A204.1 (cell line): ENCODE measurements around the gene CBR1.

Experiments
- FAIRE-seq: peaks from 2 replicates; lab custom pipeline; 2012; peaks lifted over from hg19 to GRCh38; lab: Jason Lieb, UNC

Gene CBR1

DNA sequence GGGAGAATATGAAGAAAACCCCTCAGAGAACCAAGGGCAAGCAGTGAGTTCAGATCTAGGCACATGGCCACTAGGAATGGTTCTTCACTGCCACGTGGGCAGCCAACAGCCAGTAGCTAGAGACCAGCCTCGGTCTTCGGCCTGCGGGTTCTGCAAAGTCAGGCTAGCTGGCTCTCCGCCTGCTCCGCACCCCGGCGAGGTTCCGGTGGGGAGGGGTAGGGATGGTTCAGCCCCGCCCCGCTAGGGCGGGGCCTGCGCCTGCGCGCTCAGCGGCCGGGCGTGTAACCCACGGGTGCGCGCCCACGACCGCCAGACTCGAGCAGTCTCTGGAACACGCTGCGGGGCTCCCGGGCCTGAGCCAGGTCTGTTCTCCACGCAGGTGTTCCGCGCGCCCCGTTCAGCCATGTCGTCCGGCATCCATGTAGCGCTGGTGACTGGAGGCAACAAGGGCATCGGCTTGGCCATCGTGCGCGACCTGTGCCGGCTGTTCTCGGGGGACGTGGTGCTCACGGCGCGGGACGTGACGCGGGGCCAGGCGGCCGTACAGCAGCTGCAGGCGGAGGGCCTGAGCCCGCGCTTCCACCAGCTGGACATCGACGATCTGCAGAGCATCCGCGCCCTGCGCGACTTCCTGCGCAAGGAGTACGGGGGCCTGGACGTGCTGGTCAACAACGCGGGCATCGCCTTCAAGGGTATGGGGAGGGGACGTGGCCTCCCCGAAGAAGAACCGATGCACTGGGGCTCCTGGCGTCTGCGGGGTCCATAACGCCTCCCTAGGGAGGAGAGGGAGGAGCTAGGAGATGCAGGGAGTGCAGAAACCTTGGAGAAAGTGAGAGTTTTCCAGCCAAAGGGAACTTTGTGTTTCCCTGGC is at the start of gene CBR1:
CBR1 (plus strand) TSS at position 312 of the 871 bp plus-strand sequence; CDS start at position 404, 92 bp downstream.
- FAIRE-seq: no peak

DNA sequence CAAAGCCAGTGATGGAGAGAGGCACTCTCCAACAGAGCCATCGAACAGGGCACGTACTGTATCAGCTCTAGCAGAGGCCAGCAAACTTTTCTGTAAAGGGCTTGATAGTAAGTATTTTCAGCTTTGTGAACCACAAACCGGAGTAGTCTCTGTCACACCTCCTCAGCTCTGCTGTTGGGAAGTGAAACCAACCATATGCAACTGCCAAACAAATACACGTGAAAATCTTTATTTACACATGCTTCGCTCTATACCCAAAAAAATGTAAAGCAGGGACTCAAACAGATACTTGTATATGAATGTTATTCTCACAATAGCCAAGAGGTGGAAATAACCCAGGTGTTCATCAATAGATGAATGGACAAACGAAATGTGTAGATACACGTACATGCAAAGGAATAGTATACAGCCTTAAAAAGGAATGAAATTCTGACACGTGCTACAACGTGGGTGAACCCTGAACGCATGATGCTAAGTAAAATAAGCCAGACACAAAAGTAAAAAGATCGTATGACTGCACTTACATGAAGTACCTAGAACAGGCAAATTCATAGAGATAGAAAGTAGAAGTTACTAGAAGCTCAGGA is 48.5 kb upstream of the CBR1 start:
- FAIRE-seq: no peak

DNA sequence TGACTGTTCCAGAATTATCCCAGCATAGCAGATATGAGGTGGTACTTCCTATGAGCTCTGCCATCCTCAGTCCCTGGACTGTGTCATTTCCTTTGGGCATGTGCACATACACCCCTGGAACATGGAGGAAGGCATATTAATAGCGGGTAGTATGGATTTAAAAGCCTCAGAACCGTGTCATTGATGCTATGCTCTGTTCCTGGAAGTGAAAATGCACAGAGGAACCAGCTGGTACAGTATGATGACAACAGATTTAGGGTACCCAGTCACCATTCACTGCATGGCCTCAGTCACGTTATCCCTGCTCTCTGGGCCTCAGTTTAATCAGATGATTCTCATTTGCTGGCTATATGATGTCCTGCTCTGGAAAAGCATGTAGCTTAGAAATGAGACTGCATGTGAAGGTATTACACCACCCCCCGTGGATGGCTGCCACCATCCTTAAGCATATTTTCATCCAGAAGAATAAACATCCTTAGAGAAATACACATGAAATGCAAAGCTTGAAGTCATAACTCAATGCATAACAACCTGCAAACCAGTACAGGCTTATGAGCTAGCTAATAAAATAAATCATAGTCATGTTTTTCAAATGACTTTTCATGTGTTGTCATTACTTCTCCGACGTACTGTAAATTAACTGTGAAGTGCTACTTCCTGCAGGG is 47.3 kb upstream of the CBR1 start:
- no peak for FAIRE-seq

DNA sequence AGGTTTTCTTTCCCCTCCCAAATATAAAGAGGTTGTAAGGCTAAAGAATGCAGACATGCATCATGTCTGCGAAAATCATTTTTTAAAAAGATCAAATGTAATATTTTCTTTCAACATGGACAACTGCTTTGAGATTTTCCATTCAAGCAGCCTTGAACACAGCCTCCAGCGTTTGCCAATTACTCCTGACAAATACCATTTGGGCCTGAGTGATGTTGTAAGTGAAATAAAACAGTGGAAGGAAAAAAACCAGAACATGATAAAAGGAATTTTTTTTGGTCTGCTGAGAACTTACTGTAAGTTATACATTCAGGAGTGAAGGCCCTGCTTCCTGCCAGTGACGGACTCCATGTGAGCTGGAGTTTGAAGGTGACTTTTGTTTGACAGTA is 46.7 kb upstream of the CBR1 start:
- FAIRE-seq: no peak

DNA sequence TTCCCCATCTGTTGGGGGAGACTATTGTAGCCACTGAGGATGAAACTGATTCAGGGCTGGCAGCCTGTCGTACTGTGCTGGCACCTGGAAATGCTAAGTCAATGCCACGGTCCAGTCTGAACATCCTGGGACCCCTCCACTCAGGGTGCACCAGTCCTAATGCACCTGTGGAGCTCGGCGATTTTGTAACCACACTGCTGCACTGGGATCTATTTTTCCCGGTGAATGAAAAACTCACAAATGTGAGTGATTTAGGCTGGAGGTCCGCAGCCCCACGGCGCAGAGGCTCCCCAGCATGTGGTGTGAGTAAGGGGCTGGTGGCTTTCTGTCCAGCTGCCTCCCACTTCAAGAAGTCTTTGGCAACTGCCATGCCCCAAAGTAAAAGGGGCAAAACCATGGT is 45.0 kb upstream of the CBR1 start:
- no peak for FAIRE-seq

GRCh38 chr21:36027347-36027746 is 42.5 kb upstream of the CBR1 start:
- FAIRE-seq: no peak

GRCh38 chr21:36028127-36029069 is 41.4 kb upstream of the CBR1 start:
- FAIRE-seq: peak; percentile 11

GRCh38 chr21:36029309-36029708 is 40.5 kb upstream of the CBR1 start:
- FAIRE-seq: no peak

DNA sequence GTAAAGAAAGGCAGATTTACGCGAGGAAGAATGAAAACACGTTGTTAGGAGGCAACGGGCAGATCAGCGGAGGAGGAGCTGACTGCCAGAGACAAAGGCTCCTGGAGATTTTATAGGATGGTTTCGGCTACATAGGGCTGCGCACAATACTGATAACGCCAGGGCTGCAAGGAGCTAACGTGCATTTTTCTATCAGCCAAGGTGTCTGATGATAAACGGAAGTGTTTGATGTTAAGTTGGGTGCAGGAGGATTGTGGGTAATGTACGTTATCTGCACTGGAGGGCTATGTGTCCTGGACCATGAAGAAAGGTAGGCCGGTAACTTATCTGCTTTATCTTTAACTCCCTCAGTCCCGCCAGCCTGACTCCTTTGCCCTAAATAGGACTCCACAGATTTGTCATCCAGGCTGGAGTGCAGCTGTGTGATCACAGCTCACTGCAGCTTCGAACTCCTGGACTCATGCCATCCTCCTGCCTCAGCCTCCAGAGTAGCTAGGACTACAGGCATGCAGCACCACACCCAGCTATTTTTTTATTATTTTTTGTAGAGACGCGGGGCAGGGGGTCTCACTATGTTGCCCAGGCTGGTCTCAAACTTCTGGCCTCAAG is 39.1 kb upstream of the CBR1 start:
- FAIRE-seq: no peak

- FAIRE-seq: no peak
These were observed 37.0 kb upstream of the CBR1 start for GRCh38 chr21:36032647-36033406.

DNA sequence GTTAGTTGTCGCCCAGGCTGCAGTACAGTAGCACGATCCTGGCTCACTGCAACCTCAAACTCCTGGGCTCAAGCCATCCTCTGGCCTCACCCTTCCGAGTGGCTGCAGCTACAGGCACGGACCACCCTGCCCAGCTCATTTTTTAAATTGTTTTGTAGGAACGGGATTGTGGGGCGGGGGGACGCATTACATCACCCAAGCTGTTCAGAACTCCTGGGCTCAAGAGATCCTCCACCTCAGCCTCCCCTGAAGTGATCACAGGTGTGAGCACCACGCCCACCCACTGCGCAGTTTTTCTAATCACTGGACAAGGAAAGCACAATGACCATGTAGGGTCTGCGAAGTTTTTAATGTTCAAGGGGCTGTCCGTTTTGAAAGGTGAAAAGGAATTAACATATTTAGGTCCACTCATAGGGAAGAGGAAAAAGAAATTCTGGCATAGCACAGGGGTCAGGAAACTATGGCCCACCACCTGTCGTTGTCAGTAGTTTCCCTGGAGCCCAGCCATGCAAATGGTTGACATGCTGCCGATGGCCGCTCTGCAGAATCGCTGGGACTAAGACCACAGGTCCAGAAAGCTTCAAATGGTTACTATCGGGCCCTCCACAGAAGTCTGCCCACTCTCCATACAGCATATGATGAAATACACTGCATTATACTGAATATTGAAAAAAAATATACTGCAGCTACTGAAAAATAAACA is 35.5 kb upstream of the CBR1 start:
- no peak for FAIRE-seq

- no peak for FAIRE-seq
These were observed 34.4 kb upstream of the CBR1 start for GRCh38 chr21:36035381-36035791.

DNA sequence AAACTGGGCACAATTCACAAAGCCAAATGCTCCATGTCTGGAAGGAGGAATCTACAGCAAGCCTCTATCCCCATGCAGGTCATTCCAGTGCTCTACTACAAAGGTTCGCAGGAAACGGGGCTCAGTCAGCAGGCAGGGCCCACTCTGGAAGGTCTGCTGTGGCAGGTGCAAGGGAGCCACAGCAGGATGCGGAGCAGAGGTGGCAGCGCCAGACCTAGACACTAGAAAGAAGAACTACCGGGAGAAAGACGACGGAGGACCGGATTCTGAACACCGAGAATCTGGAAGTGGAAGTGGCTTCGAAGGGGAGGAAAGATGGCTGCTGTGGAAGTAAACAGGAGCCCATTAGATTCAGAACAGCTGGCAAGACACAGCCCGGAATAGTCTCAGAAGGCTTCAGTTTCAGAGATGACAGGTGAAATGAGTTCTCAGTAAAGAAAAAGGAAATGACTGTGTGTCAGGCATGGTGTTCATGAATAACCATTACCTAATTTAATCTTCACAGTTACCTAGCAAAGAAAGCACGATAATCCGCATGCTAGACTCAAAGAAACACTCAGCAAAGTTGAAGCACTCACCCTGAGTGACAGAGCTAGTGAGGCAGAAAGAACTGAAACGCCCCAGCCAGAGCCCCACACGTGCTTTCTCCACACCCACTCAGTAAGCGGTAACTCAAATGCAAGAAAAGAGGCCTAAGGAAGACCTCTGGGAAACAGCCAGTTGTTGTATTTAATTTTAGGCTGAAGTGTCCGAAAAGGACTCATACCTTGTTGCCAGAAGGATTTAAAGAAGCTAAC is 30.9 kb upstream of the CBR1 start:
- no peak for FAIRE-seq

- no peak for FAIRE-seq
These were observed 30.0 kb upstream of the CBR1 start for GRCh38 chr21:36039861-36040260.

DNA sequence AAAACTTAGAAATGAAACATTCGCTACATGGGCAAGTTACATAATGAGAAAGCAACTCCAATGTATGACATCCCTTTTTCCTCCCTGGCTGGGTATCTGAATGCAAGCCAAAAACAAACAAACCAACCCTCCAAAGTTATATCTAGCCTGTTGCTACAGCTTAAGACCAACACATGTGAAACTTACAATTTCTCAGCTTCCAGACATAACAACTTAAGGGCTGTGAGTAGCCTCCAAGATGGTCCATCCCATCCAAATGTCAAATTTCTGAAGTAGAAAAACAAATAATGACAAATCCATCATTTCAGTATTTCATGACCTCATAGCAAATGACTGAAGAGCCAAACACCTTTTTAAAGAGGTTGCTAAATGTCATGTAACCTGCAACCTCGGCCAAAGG is 29.4 kb upstream of the CBR1 start:
- no peak for FAIRE-seq

DNA sequence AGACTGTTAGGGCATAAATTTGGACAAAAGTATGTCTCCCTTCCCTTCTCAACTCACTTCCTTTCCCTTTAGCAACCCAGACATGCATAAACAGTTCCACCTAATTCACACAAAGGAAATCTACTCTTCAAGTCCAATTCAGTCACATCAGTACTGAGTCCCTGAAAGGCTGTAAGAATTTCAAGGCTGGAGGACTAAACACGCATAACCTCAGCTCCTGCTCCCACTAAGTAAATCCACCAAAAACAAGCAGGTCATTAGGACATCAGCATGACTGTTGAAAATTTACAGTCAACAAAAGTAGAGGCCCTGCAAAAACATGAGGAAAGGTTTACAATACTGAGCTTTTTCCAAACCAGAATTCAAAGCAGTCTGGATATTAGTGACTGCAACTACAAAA is 27.9 kb upstream of the CBR1 start:
- FAIRE-seq: no peak

GRCh38 chr21:36044056-36044455 is 25.8 kb upstream of the CBR1 start:
- no peak for FAIRE-seq

DNA sequence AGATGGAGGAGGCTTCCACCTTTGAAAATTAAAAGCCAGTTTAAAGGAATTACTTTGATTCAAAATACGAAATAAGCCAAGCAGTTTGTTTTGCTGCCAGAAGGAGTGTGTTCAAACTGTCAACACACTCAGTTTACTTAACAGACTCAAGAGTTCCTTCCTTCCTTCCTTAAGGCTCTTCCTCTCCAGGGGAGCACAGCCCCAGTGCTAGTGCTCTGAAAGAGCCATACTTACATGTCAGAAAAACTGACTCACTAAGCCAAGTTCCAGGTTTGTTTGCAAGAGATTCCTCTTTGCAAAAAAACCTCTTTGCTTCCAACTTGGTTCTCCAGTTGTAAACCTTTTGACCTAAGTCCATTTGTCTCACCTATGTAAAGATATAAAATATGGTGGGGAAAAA is 23.8 kb upstream of the CBR1 start:
- no peak for FAIRE-seq

DNA sequence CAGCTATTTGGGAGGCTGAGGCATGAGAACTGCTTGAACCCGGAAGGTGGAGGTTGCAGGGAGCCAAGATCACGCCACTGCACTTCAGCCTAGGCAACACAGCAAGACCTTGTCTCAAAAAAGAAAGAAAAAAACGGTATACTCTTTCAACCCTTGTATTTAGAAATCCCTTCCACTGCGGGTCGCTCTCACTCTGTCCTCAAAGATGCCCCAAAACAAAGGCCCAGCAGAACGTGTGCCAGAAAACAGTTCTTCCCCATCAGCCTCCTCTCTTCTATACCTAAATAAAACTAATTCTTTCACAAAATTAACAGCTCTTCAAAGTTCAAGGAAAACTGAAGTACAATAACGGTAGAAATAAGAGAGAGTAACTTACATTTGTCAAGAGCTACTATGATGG is 22.7 kb upstream of the CBR1 start:
- no peak for FAIRE-seq

GRCh38 chr21:36048357-36048756 is 21.5 kb upstream of the CBR1 start:
- FAIRE-seq: no peak
